C4-2B (cell line): ENCODE results near the gene ARHGEF18.
"Not testable (repeated sequence)": the region's sequence is repeated elsewhere in the genome, so short reads cannot be mapped to it uniquely, and the experiment has no call there.

Experiments
- ZFX ChIP-seq: fragments of 450-650 bp; IDR thresholded peaks from 2 replicates; pipeline ENCODE4 v1.6.1; 2017
- TF ChIP-seq, protein P1 (sequence below): fragments of 450-650 bp; conservative IDR thresholded peaks from 2 replicates; pipeline ENCODE4 v1.5.1; 2017; ENCODE audit warnings: mild to moderate bottlenecking

DNA sequence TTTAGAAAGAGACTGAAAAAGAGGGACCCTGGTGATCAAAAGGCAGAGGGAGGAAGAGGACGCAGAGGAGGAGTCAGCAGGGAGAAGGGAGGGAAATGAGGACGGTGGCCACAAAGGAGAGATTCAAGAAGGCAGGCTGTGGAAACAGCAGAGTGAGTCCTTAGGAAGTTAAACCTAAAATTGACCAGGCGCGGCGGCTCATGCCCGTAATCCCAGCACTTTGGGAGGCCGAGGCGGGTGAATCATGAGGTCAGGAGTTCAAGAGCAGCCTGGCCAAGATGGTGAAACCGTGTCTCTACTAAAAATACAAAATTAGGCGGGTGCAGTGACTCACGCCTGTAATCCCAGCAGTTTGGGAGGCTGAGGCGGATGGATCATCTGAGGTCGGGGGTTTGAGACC is 20.1 kb downstream of the ARHGEF18 start:
- TF ChIP-seq, protein P1, sequence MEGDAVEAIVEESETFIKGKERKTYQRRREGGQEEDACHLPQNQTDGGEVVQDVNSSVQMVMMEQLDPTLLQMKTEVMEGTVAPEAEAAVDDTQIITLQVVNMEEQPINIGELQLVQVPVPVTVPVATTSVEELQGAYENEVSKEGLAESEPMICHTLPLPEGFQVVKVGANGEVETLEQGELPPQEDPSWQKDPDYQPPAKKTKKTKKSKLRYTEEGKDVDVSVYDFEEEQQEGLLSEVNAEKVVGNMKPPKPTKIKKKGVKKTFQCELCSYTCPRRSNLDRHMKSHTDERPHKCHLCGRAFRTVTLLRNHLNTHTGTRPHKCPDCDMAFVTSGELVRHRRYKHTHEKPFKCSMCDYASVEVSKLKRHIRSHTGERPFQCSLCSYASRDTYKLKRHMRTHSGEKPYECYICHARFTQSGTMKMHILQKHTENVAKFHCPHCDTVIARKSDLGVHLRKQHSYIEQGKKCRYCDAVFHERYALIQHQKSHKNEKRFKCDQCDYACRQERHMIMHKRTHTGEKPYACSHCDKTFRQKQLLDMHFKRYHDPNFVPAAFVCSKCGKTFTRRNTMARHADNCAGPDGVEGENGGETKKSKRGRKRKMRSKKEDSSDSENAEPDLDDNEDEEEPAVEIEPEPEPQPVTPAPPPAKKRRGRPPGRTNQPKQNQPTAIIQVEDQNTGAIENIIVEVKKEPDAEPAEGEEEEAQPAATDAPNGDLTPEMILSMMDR = not testable (repeated sequence)
- TF ChIP-seq ZFX = not testable (repeated sequence)
